Immature natural killer cell (primary cell): ENCODE data around the gene ZNF140. TPM values are rescaled to one million over a fixed set of nuclear protein-coding genes. Genes with fewer than 3 reads are reported as not detected.

Source experiments
- polyA plus RNA-seq, 3 donors: library from polyadenylated mRNA; unstranded; fragments of 300-500 nt; fragmentation: Illumina TruSeq; gene quantifications; one replicate each; pipeline ENCODE4 v1.2.3, GENCODE V29; 2021

The ZNF140 gene
- polyA plus RNA-seq, 3 donors from 2014 or later, result 12.8 to 15.8 (median 14.4) TPM

Other genes starting within 250 kb of the ZNF140 start
- gene CHFR, start 193.3 kb upstream of the ZNF140 start, polyA plus RNA-seq, result 10 to 100 TPM; 28.9 to 66.5 (median 31.5) TPM
- 1 to 10 TPM in 1 of 3 donors, under 1 TPM in 1, not detected in 1; 0.92 to 1.6 TPM for gene ZNF605, start 124.6 kb upstream of the ZNF140 start, polyA plus RNA-seq
- gene ZNF26, start 94.6 kb upstream of the ZNF140 start, polyA plus RNA-seq, result 10 to 100 TPM in 2 of 3 donors, 1 to 10 TPM in 1; 7.2 to 15.9 (median 12.1) TPM
- gene ZNF84, start 43.4 kb upstream of the ZNF140 start, polyA plus RNA-seq, result 10 to 100 TPM in 2 of 3 donors, 1 to 10 TPM in 1; 8.1 to 14.7 (median 11.7) TPM
- under 1 TPM; 0.30 to 0.38 (median 0.37) TPM for gene ZNF891, start 49.4 kb downstream of the ZNF140 start, polyA plus RNA-seq
- 10 to 100 TPM in 1 of 3 donors, 1 to 10 TPM in 2; 5.0 to 10.4 (median 5.1) TPM for gene ZNF10, start 49.7 kb downstream of the ZNF140 start, polyA plus RNA-seq
- 10 to 100 TPM in 1 of 3 donors, 1 to 10 TPM in 2; 2.1 to 15.3 (median 6.9) TPM for gene ZNF268, start 100.6 kb downstream of the ZNF140 start, polyA plus RNA-seq
- gene ANHX, start 155.0 kb downstream of the ZNF140 start, polyA plus RNA-seq, result not detected